ENCODE results near the gene GPC5.

DNA sequence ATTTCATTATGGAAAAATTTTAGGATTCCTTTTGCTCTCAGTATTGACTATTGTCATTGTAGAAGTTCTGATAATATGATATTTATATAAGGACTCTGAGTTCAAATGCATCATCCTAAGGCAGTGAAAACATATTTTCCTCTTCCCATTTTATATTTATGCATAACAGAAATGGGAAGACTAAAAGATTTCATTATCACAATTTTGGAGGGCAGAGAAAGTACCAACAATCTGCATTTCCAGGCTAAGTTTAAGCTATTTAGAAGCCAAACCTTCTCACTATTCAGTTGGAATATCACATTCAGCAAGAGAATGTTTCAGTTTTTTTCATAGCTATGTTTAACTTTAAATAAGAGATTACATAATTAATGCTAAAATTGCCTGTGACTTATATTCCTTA is 1269.7 kb downstream of the GPC5 start:
- TF ChIP-seq FOXM1 (IDR thresholded peaks at IDR 0.05; ENCODE audit: borderline replicate concordance) (no peak), ELF4 (IDR thresholded peaks at IDR 0.05) (no peak), FOXA1 (IDR thresholded peaks at IDR 0.05) (no peak), BHLHE40 (IDR thresholded peaks at IDR 0.05; ENCODE audit: borderline replicate concordance) (no peak), SP1 (IDR thresholded peaks at IDR 0.05) (no peak), FOXK2 (IDR thresholded peaks at IDR 0.05) (no peak), TARDBP (IDR thresholded peaks at IDR 0.05) (no peak), ARNT (IDR thresholded peaks at IDR 0.05) (no peak), SUZ12 (IDR thresholded peaks at IDR 0.05) (no peak), HDGF (IDR thresholded peaks at IDR 0.05; ENCODE audit: borderline replicate concordance) (no peak), LEF1 (IDR thresholded peaks at IDR 0.05; ENCODE audit: borderline replicate concordance) (no peak), NFRKB (IDR thresholded peaks at IDR 0.05) (no peak), CTBP1 (IDR thresholded peaks at IDR 0.05; ENCODE audit: borderline replicate concordance) (no peak)
- TF ChIP-seq, protein P1, sequence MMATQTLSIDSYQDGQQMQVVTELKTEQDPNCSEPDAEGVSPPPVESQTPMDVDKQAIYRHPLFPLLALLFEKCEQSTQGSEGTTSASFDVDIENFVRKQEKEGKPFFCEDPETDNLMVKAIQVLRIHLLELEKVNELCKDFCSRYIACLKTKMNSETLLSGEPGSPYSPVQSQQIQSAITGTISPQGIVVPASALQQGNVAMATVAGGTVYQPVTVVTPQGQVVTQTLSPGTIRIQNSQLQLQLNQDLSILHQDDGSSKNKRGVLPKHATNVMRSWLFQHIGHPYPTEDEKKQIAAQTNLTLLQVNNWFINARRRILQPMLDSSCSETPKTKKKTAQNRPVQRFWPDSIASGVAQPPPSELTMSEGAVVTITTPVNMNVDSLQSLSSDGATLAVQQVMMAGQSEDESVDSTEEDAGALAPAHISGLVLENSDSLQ (IDR thresholded peaks at IDR 0.05): no peak

Data from HEK293T (cell line).